Measurements from ENCODE around the gene C12orf50. TPM values are rescaled to one million over a fixed set of nuclear protein-coding genes. Genes with fewer than 3 reads are reported as not detected.

The C12orf50 gene
- total and polyA plus RNA-seq, 2 donors (not counting 1 experiment from before 2014, with no cell fraction given), result 0.07 to 0.10 TPM

GRCh38 chr12:88044035-88044434, 14.8 kb upstream of the C12orf50 start:
- Histone ChIP-seq H3K4me1 (ENCODE audit: control insufficient read depth in 2 of 2, insufficient read depth in 2 of 2, low read length in 2 of 2) (no peaks in the 10 kb centered on the region), H3K36me3 (replicated peaks in 1 of 2; ENCODE audit: control extremely low read depth in 1 of 2, control insufficient read depth in 1 of 2, extremely low read depth in 1 of 2, insufficient read depth in 2 of 2, low read length in 1 of 2) (peaks cover 22 to 47% of the 10 kb centered on the region in 2 experiments), H3K9ac (ENCODE audit: low read length) (no peak overlapping the region), H3K79me2 (ENCODE audit: control insufficient read depth, insufficient read depth, low read length) (peaks cover 8% of the 10 kb centered on the region), H3K4me2 (replicated peaks; ENCODE audit: low read depth, low read length, poor library complexity, severe bottlenecking) (no peak overlapping the region), H4K20me1 (ENCODE audit: control insufficient read depth, insufficient read depth, low read length, poor library complexity, severe bottlenecking) (peaks cover 3% of the 10 kb centered on the region), H3K27ac (ENCODE audit: low read length in 2 of 2) (no peak overlapping the region), H2AFZ (ENCODE audit: insufficient read depth, low read depth, low read length, poor library complexity, severe bottlenecking) (no peak overlapping the region), H3K27me3 (replicated peaks in 1 of 4; ENCODE audit: control extremely low read depth in 1 of 4, control insufficient read depth in 3 of 4, insufficient read depth in 4 of 4, low read length in 3 of 4) (no peaks in the 10 kb centered on the region), H3K9me3 (ENCODE audit: control extremely low read depth in 1 of 3, control insufficient read depth in 2 of 3, insufficient read depth in 1 of 3, low read length in 2 of 3) (no peaks in the 10 kb centered on the region), H3K4me3 (ENCODE audit: control extremely low read depth in 1 of 5, extremely low read depth in 1 of 5, insufficient read depth in 1 of 5, low read depth in 2 of 5, low read length in 4 of 5) (no peak overlapping the region)
- DNase-seq (no peak), ATAC-seq (ENCODE audit: low read depth) (no peak)
- CTCF ChIA-PET, result no interaction called here
- no peaks in the 10 kb centered on the region for H3K27me3 Mint-ChIP-seq
- no peaks in the 10 kb centered on the region for H3K9me3 Mint-ChIP-seq (ENCODE audit: insufficient read depth)
- intact Hi-C loops (cut with micrococcal nuclease), result no loop called here
- H3K27ac Mint-ChIP-seq, result no peak overlapping the region
- no peaks in the 10 kb centered on the region for H3K4me1 Mint-ChIP-seq
- TF ChIP-seq EZH2 (IDR thresholded peaks at IDR 0.05; ENCODE audit: borderline replicate concordance, insufficient read depth, low read depth, low read length, poor library complexity, severe bottlenecking) (no peak), CTCF (IDR thresholded peaks at IDR 0.05) (no peak)
- H3K4me3 Mint-ChIP-seq, result no peak overlapping the region
- POLR2A ChIA-PET, result no interaction called here
- 99% methylated on average over 5 of the region's 5 CpGs for WGBS (ENCODE audit: insufficient coverage)

- Mint-ChIP-seq H3K27me3 (no peaks in the 10 kb centered on the region), H3K4me1 (peaks cover 30% of the 10 kb centered on the region), H3K4me3 (no peak overlapping the region), H3K27ac (no peak overlapping the region), H3K9me3 (ENCODE audit: insufficient read depth) (no peaks in the 10 kb centered on the region)
- WGBS (ENCODE audit: insufficient coverage), result no CpG with 5 or more reads among the region's 1 CpG
- H3K4me1 ChIP-seq (ENCODE audit: control insufficient read depth in 2 of 2, insufficient read depth in 2 of 2, low read length in 2 of 2), result peaks cover 16 to 17% of the 10 kb centered on the region in 2 donors
- ChIA-PET POLR2A (no interaction called here), CTCF (no interaction called here)
- H2AFZ ChIP-seq (ENCODE audit: insufficient read depth, low read depth, low read length, poor library complexity, severe bottlenecking), result no peak overlapping the region
- no peak overlapping the region for H3K4me2 ChIP-seq (replicated peaks; ENCODE audit: low read depth, low read length, poor library complexity, severe bottlenecking)
- DNase-seq (no peak), ATAC-seq (ENCODE audit: low read depth) (no peak)
- no peak overlapping the region for H3K27ac ChIP-seq (ENCODE audit: low read length in 2 of 2)
- no peaks in the 10 kb centered on the region for H3K36me3 ChIP-seq (replicated peaks in 1 of 2; ENCODE audit: control extremely low read depth in 1 of 2, control insufficient read depth in 1 of 2, extremely low read depth in 1 of 2, insufficient read depth in 2 of 2, low read length in 1 of 2)
- H4K20me1 ChIP-seq (ENCODE audit: control insufficient read depth, insufficient read depth, low read length, poor library complexity, severe bottlenecking), result peaks cover 3% of the 10 kb centered on the region
- no peaks in the 10 kb centered on the region for H3K27me3 ChIP-seq (replicated peaks in 1 of 4; ENCODE audit: control extremely low read depth in 1 of 4, control insufficient read depth in 3 of 4, insufficient read depth in 4 of 4, low read length in 3 of 4)
- intact Hi-C loops (cut with micrococcal nuclease), result loop anchor here (5.0 kb wide), 2 partner anchors 1310 to 1490 kb away; partner anchors contain the start of gene POC1B
- no peak overlapping the region for H3K9ac ChIP-seq (ENCODE audit: low read length)
- H3K9me3 ChIP-seq (ENCODE audit: control extremely low read depth in 1 of 3, control insufficient read depth in 2 of 3, insufficient read depth in 1 of 3, low read length in 2 of 3), result no peaks in the 10 kb centered on the region
- peaks cover 31% of the 10 kb centered on the region for H3K79me2 ChIP-seq (ENCODE audit: control insufficient read depth, insufficient read depth, low read length)
- H3K4me3 ChIP-seq (ENCODE audit: control extremely low read depth in 1 of 5, extremely low read depth in 1 of 5, insufficient read depth in 1 of 5, low read depth in 2 of 5, low read length in 4 of 5), result no peak overlapping the region
- TF ChIP-seq EZH2 (IDR thresholded peaks at IDR 0.05; ENCODE audit: borderline replicate concordance, insufficient read depth, low read depth, low read length, poor library complexity, severe bottlenecking) (no peak), CTCF (IDR thresholded peaks at IDR 0.05) (no peak)
Measured at GRCh38 chr12:88037770-88038169, 8.6 kb upstream of the C12orf50 start.

All from B cell (primary cell).